Endodermal cell (in vitro differentiated cells): Measurements from ENCODE around the gene NUTM2A. TPM values are rescaled to one million over a fixed set of nuclear protein-coding genes. Genes with fewer than 3 reads are reported as not detected.
"Not testable (repeated sequence)": the region's sequence is repeated elsewhere in the genome, so short reads cannot be mapped to it uniquely, and the experiment has no call there.

Experiments
- DNase-seq: peaks from one replicate; pipeline ENCODE4 v3.0.0-alpha.2; 2017
- H3K27ac ChIP-seq: 2 replicates; pipeline ENCODE4 v1.5.1; 2013; ENCODE audit warnings: mild to moderate bottlenecking, low read depth, low read length, moderate library complexity
- H3K27me3 ChIP-seq: 2 replicates; pipeline ENCODE4 v1.6.1; 2013; ENCODE audit warnings: mild to moderate bottlenecking, low read length, moderate library complexity; ENCODE audit not compliant: insufficient read depth, control insufficient read depth, poor library complexity, severe bottlenecking
- H3K36me3 ChIP-seq: 2 replicates; pipeline ENCODE4 v1.7.0; 2013; ENCODE audit warnings: mild to moderate bottlenecking, low read length, moderate library complexity; ENCODE audit not compliant: control insufficient read depth, insufficient read depth
- H3K4me1 ChIP-seq: one replicate; pipeline ENCODE4 v1.7.0; 2013; ENCODE audit warnings: low read length; ENCODE audit not compliant: control insufficient read depth, insufficient read depth
- H3K4me3 ChIP-seq: 2 replicates; pipeline ENCODE4 v1.5.1; 2013; ENCODE audit warnings: mild to moderate bottlenecking, low read length, moderate library complexity
- H3K9ac ChIP-seq: 2 replicates; pipeline ENCODE4 v1.6.1; 2013; ENCODE audit warnings: mild to moderate bottlenecking, low read length, moderate library complexity; ENCODE audit not compliant: poor library complexity, severe bottlenecking; ENCODE audit errors: extremely low read depth
- H3K9me3 ChIP-seq: 2 replicates; pipeline ENCODE4 v1.6.1; 2013; ENCODE audit warnings: mild to moderate bottlenecking, low read length, moderate library complexity; ENCODE audit not compliant: control insufficient read depth
- H3K27ac Mint-ChIP-seq: 2 replicates; pipeline ENCODE4 v1.8.0; 2020; ENCODE audit warnings: mixed read lengths
- H3K27me3 Mint-ChIP-seq: 2 replicates; pipeline ENCODE4 v1.8.0; 2021; ENCODE audit warnings: mild to moderate bottlenecking, mixed read lengths; ENCODE audit not compliant: insufficient read depth
- H3K36me3 Mint-ChIP-seq: 2 replicates; pipeline ENCODE4 v1.8.0; 2020; ENCODE audit warnings: low read depth, mixed read lengths
- H3K4me1 Mint-ChIP-seq: 2 replicates; pipeline ENCODE4 v1.8.0; 2020; ENCODE audit warnings: mixed read lengths
- H3K4me3 Mint-ChIP-seq: 2 replicates; pipeline ENCODE4 v1.8.0; 2020; ENCODE audit warnings: mild to moderate bottlenecking, moderate library complexity, mixed read lengths
- H3K9me3 Mint-ChIP-seq: 2 replicates; pipeline ENCODE4 v1.8.0; 2020; ENCODE audit warnings: mild to moderate bottlenecking, mixed read lengths
- WGBS, 2 experiments: methylation state at CpG; one replicate each; pipeline versions ENCODE4 v1.1.5 to v1.1.7; 2013; ENCODE audit warnings: missing lambda C conversion rate in 2 of 2, mixed read lengths in 1 of 2; ENCODE audit not compliant: insufficient coverage in 1 of 2, insufficient read length in 1 of 2; 5-methylcytosine and 5-hydroxymethylcytosine counted together
- total RNA-seq, 2 donors: library from RNA; stranded (reverse); fragmentation: NEBNext Ultra II Directional in 1 of 2; extraction: Animal tissue kit (Norgen Biotek cat#: 25700) in 1 of 2; gene quantifications; 2 replicates in 1 of 2; 3 replicates in 1 of 2; pipeline ENCODE4 v1.2.1, GENCODE V29; 2021

Gene NUTM2A
- total RNA-seq, 2 donors from 2014 or later: 0.46 to 1.5 TPM

DNA sequence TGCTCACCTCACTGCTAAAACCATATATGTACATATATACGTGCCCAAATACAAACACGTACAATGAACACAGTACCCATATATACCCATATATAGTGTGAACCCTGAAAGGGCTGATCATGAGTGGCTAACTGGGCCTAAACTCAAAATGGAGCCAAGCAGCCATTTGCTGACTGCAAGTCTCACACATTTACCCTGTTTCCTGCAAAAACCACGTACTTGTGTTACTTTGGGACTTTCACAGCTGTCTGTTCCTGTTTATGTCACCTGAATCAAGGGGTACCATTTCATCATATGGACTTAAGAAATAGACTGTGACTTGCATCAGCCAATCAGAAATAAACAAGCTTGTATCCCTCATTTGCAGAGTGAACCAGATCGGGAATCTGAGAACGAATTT is 5.9 kb upstream of the NUTM2A start:
- not testable (repeated sequence) for H3K36me3 Mint-ChIP-seq
- no CpG with 5 or more reads among the region's 5 CpGs for WGBS, 2 experiments

DNA sequence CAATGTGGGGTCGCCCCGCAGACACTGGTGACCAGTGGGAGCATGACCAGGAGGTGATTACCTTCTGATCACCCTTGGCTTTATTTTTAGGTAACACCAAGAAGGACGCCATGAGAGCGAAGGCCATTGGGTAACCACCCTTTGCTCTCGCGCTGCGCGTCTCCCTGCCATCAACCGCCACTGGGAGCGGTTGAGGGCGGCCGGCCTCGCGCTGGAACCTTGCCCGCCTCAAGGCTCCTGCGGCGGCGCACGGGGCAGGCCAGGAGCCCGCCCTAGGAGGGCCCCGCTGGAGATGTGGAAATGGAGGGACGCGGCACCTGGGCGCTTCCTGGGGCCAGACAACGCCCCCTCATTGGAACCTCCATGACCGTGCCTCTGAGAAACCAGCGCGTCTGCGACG is 2.5 kb upstream of the NUTM2A start:
- not testable (repeated sequence) for H3K4me3 Mint-ChIP-seq, H3K9ac ChIP-seq, H3K27me3 Mint-ChIP-seq, DNase-seq, H3K9me3 Mint-ChIP-seq, H3K4me1 ChIP-seq, H3K9me3 ChIP-seq, H3K4me1 Mint-ChIP-seq, H3K36me3 Mint-ChIP-seq, H3K27me3 ChIP-seq, H3K27ac Mint-ChIP-seq, H3K36me3 ChIP-seq, H3K27ac ChIP-seq, H3K4me3 ChIP-seq
- 92 to 100% methylated on average over 7 to 27 of the region's 30 CpGs for WGBS, 2 experiments

More for the DNA sequence above, 5.9 kb upstream of the NUTM2A start:
- H3K27me3 Mint-ChIP-seq, H3K4me3 Mint-ChIP-seq, H3K4me3 ChIP-seq, H3K9me3 Mint-ChIP-seq, H3K27ac ChIP-seq, H3K27ac Mint-ChIP-seq, H3K4me1 Mint-ChIP-seq, DNase-seq, H3K27me3 ChIP-seq, H3K9ac ChIP-seq, H3K9me3 ChIP-seq, H3K36me3 ChIP-seq, H3K4me1 ChIP-seq: not testable (repeated sequence)

DNA sequence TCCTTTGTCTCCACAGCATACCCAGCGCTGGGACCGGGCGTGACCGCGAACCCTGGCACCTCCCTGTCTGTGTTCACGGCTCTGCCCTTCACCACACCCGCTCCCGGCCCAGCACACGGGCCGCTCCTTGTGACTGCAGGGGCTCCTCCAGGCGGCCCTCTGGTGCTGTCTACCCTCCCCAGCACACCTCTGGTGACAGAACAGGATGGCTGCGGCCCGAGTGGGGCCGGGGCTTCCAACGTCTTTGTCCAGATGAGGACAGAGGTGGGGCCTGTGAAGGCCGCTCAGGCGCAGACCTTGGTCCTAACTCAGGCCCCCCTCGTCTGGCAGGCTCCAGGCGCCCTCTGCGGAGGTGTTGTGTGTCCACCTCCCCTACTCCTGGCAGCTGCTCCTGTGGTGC is 3.0 kb downstream of the NUTM2A start:
- H3K36me3 ChIP-seq, H3K9me3 Mint-ChIP-seq, H3K9me3 ChIP-seq, DNase-seq, H3K27ac Mint-ChIP-seq, H3K4me3 ChIP-seq, H3K27ac ChIP-seq, H3K27me3 ChIP-seq, H3K4me1 ChIP-seq, H3K27me3 Mint-ChIP-seq, H3K9ac ChIP-seq, H3K36me3 Mint-ChIP-seq, H3K4me3 Mint-ChIP-seq, H3K4me1 Mint-ChIP-seq: not testable (repeated sequence)
- WGBS, 2 experiments: 89% methylated on average over 5 of the region's 20 CpGs; no CpG with 5 or more reads in 1 of the 2 experiments

DNA sequence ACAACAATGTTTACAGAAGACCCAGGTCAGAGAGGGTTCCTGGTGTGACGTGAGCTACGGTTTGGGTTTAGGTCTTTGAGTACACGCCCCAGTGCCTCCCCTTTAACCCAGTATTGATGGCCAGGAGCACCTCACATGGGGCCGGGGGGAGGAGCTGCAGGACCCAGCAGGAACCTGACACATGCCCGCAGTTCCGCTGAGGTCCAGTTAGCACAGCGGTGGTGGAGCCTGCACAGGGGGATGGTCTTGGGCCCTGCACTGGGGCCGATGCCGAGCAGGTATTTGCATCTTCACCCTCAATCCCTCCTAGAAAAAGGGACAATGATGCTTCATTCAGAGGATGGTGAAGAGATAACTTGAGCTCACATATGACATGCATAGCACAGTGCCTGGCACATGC is 4.0 kb downstream of the NUTM2A start:
- not testable (repeated sequence) for H3K27me3 ChIP-seq, H3K9me3 ChIP-seq, H3K36me3 ChIP-seq, H3K4me3 Mint-ChIP-seq, H3K9me3 Mint-ChIP-seq, H3K36me3 Mint-ChIP-seq, H3K27ac ChIP-seq, H3K27me3 Mint-ChIP-seq, H3K4me1 Mint-ChIP-seq, H3K4me1 ChIP-seq, H3K9ac ChIP-seq, H3K4me3 ChIP-seq, DNase-seq, H3K27ac Mint-ChIP-seq
- WGBS, 2 experiments: 93 to 100% methylated on average over 2 to 9 of the region's 9 CpGs

DNA sequence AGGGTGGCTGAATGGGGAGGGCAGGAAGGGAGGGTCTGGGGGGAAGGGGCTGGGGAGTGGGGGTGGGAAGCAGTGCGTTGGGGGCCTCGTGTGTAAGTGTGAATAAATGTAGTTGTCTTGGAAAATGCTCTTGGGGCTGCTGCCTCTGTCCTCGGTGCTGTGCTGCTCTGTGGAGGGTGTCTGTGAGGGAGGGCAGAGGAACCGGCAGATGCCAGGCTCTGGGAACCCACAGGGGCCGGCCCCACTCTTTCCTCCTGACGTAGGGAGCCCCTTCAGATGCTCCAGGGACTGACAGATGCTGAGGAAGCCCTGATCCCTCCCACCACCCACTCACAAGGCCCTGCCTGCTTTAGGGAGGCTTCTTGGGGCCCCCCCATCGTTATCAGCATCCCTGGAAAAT is 9.6 kb downstream of the NUTM2A start:
- not testable (repeated sequence) for H3K9me3 Mint-ChIP-seq

DNA sequence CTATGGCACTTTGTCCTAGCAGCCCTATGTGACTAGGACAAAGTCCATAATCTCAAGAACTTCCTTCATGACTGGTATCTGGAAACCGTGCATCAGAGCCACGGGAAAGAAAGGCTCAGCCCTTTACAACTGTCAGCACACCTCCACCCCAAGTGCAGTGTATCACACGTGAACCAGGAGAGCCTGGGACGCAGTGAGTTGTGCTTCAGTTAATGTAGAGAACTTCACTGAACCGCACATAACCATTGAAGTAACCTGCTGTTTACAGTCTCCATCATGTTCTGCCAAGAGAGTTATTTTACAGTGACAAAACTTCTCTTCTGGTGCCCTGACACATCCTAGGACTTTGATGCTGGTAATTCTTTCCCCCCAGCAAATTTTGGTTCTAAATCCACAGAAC is 12.0 kb downstream of the NUTM2A start:
- H3K36me3 Mint-ChIP-seq, H3K4me1 Mint-ChIP-seq, H3K4me1 ChIP-seq, H3K27ac Mint-ChIP-seq, DNase-seq, H3K4me3 Mint-ChIP-seq, H3K27me3 Mint-ChIP-seq, H3K27me3 ChIP-seq, H3K27ac ChIP-seq, H3K4me3 ChIP-seq, H3K9ac ChIP-seq, H3K36me3 ChIP-seq, H3K9me3 Mint-ChIP-seq, H3K9me3 ChIP-seq: not testable (repeated sequence)
- 96 to 100% methylated on average over 3 of the region's 5 CpGs for WGBS, 2 experiments

More for the DNA sequence above, 9.6 kb downstream of the NUTM2A start:
- H3K4me1 Mint-ChIP-seq, DNase-seq, H3K27ac Mint-ChIP-seq, H3K4me3 Mint-ChIP-seq, H3K4me3 ChIP-seq, H3K36me3 Mint-ChIP-seq, H3K27ac ChIP-seq, H3K9me3 ChIP-seq, H3K27me3 ChIP-seq, H3K27me3 Mint-ChIP-seq, H3K4me1 ChIP-seq, H3K9ac ChIP-seq, H3K36me3 ChIP-seq: not testable (repeated sequence)
- no CpG with 5 or more reads among the region's 7 CpGs for WGBS, 2 experiments

DNA sequence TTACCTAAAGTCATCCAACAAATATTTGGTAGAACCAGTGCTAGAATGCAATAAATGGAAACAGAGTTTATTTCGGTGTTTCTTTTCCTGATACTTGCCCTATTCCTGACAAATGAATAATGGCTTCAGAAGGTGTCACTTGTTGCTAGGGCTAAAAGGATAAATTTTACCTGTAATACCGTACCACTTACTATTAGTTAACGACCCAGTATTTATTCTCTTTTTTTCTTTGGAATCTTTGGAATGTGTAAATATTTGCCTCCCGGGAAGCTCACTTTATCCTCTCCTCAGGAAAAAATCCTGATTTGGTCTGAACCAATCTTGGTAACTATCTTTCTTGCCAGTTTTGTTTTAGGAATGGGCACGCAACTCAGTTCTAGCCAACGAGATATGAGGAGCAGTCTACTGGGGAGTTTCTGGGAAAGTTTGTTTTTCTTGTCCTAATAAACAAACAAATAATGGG is 14.1 kb downstream of the NUTM2A start:
- H3K27me3 Mint-ChIP-seq, H3K4me3 ChIP-seq, H3K36me3 Mint-ChIP-seq, H3K4me1 ChIP-seq, H3K36me3 ChIP-seq, H3K27ac ChIP-seq, DNase-seq, H3K27me3 ChIP-seq, H3K4me1 Mint-ChIP-seq, H3K9ac ChIP-seq, H3K9me3 ChIP-seq, H3K27ac Mint-ChIP-seq, H3K9me3 Mint-ChIP-seq, H3K4me3 Mint-ChIP-seq: not testable (repeated sequence)
- WGBS, 2 experiments: no CpG with 5 or more reads among the region's 6 CpGs
